GM13977 (cell line): Measurements from ENCODE around the gene TUG1.

Experiments
- DNase-seq: peaks from one replicate; pipeline ENCODE4 v3.0.0; 2012; ENCODE audit warnings: low spot score
- CTCF ChIP-seq: IDR thresholded peaks from 2 replicates; pipeline ENCODE4 v1.5.1; 2012; ENCODE audit warnings: mild to moderate bottlenecking, control low read depth; ENCODE audit not compliant: insufficient read depth; ENCODE audit errors: extremely low read depth, missing control alignments
- in situ Hi-C: fragments of 300-500 bp; cut with MboI; formaldehyde crosslinking; loops from one replicate; pipeline ENCODE4 v1.12.0; 2022; ENCODE audit warnings: low sequenced_read_pairs, low pct_unique_long_range_greater_than_20kb, mixed read lengths, inconsistent platforms; ENCODE audit not compliant: unreplicated experiment

The TUG1 gene

DNA sequence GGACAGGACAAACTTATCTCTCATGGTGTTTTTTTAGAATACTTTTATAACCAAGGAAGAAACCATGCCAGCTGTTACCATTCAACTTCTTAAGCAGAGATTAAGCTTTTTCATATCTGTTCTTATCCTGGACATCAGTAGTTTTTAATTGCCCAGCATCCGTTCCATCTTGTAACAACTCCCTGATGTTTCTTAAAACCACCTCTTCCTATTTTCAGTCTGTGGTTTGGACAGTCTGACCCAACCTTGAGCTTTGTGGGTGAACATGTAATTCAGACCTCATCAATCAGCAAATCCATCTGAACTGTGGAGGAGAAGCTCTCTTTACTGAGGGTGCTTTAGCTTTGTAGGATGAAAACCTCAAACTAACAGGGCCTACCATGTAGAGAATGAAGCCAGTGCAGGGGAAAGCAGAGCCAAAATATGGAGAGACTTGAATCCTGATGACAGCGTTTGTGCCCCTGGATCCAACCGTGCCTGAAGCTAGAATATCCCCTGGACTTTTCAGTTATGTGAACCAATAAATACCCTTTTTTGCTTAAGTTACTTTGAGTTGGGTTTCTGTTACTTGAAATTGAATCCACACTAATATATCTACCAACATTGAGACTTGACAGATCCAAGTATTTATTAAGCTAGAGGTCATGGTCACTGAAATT, 9.4 kb downstream of the TUG1 start:
- TF ChIP-seq CTCF = no peak
- no peak for DNase-seq
- in situ Hi-C loops = no loop called here

DNA sequence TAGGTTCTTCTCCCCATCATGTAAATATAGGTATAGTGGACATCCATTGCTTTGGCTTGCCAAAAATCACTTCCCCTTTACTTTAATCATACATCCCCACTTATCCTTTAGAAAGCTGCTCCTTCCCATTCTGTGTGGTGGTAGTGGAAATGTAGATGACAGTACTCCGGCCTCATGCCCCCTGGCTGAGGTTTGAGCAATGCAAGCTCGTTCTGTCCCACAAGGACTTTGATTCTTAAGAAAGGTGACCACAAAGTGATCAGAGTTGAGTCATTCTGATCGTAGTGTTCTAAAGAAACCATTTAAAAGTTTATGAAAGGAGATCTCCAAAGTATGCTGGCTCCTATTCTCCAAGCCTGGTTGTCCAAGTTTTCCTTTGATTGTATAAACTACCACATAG, 10.9 kb downstream of the TUG1 start:
- DNase-seq = no peak
- in situ Hi-C loops = no loop called here

DNA sequence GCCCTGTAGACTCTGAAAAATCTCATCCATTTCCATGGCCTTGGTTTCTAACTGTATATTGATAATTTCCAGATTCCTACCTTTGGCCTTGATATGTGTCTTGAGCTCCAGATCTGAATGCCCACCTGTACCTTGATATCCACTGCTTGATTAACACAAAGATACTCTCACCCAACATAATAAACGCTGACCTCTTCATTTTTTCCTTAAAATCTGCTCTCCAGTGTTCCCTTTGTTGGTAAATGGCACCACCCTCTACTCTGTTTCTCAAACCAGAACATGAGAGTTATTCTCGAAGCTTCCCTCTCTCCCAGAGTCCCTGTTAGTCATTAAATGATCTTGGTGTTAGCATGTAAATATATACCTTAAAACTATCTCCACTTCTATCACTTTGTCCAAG, 13.4 kb downstream of the TUG1 start:
- no peak for DNase-seq
- TF ChIP-seq CTCF = no peak
- in situ Hi-C loops = no loop called here

More for the DNA sequence above, 10.9 kb downstream of the TUG1 start:
- TF ChIP-seq CTCF = no peak

- no peak for DNase-seq
- in situ Hi-C loops = no loop called here
- TF ChIP-seq CTCF = no peak
These were observed 15.3 kb downstream of the TUG1 start for GRCh38 chr22:30984317-30984716.

- no peak for DNase-seq
- no peak for TF ChIP-seq CTCF
- in situ Hi-C loops = no loop called here
These were observed 16.6 kb downstream of the TUG1 start for GRCh38 chr22:30985561-30986208.

- no peak for DNase-seq
- in situ Hi-C loops = no loop called here
These were observed 20.4 kb downstream of the TUG1 start for GRCh38 chr22:30989474-30989873.

More at GRCh38 chr22:30989474-30989873, 20.4 kb downstream of the TUG1 start:
- TF ChIP-seq CTCF = no peak
